ENCODE measurements around the gene ZNF213.
"Not testable (repeated sequence)": the region's sequence is repeated elsewhere in the genome, so short reads cannot be mapped to it uniquely, and the experiment has no call there.

The ZNF213 gene

DNA sequence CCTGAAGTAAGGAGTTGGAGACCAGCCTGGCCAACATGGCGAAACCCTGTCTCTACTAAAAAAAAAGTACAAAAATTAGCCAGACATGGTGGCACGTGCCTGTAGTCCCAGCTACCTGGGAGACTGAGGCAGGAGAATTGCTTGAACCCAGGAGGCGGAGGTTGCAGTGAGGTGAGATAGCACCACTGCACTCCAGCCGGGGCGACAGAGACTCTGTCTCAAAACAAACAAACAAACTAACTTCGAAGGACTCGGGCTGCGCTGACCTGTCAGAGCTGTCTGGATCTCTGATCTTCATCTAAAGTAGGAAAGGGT is 47.4 kb downstream of the ZNF213 start:
- H3K36me3 ChIP-seq (replicated peaks in 1 of 2; ENCODE audit: control insufficient read depth in 2 of 2, insufficient read depth in 2 of 2, low read length in 2 of 2); H3K14ac ChIP-seq (ENCODE audit: low read length); H2BK120ac ChIP-seq (ENCODE audit: low read depth, low read length); H4K8ac ChIP-seq (ENCODE audit: low read depth, low read length); DNase-seq (ENCODE audit: low spot score); H3K23ac ChIP-seq (ENCODE audit: low read depth, low read length, poor library complexity); H3K79me1 ChIP-seq (ENCODE audit: low read depth, low read length); H2BK12ac ChIP-seq (ENCODE audit: low read length); H2BK15ac ChIP-seq (ENCODE audit: low read length); H3K4me1 ChIP-seq (ENCODE audit: control insufficient read depth in 2 of 2, insufficient read depth in 1 of 2, low read depth in 1 of 2, low read length in 2 of 2); H3K4ac ChIP-seq (ENCODE audit: low read length); H2BK5ac ChIP-seq (ENCODE audit: low read length); H4K91ac ChIP-seq (ENCODE audit: low read depth, low read length, poor library complexity); H3K18ac ChIP-seq (ENCODE audit: low read length); H3K9ac ChIP-seq (ENCODE audit: low read depth, low read length, poor library complexity); H2AK5ac ChIP-seq (ENCODE audit: low read depth, low read length); H3K27ac ChIP-seq (replicated peaks; ENCODE audit: low read length); H3K9me3 ChIP-seq (replicated peaks in 1 of 2; ENCODE audit: control insufficient read depth in 2 of 2, insufficient read depth in 1 of 2, low read depth in 1 of 2, low read length in 2 of 2): not testable (repeated sequence)
- Histone ChIP-seq H2AFZ (ENCODE audit: low read length) (peak overlapping the region; percentile 95), H3K27me3 (ENCODE audit: control insufficient read depth in 3 of 3, insufficient read depth in 3 of 3, low read depth in 1 of 3, low read length in 3 of 3) (peaks cover 15 to 60% (median 58%) of the 10 kb centered on the region in 3 experiments), H3K4me2 (ENCODE audit: insufficient read depth, low read length, poor library complexity, severe bottlenecking) (peak overlapping the region; percentile 85), H3K4me3 (ENCODE audit: low read length in 2 of 2) (peak overlapping the region in 1 of 2 donors; percentile 63)
- WGBS, 2 donors (ENCODE audit: extremely low coverage in 2 of 2, insufficient read length in 2 of 2, insufficient replicate concordance in 1 of 2), result no CpG with 5 or more reads among the region's 8 CpGs

DNA sequence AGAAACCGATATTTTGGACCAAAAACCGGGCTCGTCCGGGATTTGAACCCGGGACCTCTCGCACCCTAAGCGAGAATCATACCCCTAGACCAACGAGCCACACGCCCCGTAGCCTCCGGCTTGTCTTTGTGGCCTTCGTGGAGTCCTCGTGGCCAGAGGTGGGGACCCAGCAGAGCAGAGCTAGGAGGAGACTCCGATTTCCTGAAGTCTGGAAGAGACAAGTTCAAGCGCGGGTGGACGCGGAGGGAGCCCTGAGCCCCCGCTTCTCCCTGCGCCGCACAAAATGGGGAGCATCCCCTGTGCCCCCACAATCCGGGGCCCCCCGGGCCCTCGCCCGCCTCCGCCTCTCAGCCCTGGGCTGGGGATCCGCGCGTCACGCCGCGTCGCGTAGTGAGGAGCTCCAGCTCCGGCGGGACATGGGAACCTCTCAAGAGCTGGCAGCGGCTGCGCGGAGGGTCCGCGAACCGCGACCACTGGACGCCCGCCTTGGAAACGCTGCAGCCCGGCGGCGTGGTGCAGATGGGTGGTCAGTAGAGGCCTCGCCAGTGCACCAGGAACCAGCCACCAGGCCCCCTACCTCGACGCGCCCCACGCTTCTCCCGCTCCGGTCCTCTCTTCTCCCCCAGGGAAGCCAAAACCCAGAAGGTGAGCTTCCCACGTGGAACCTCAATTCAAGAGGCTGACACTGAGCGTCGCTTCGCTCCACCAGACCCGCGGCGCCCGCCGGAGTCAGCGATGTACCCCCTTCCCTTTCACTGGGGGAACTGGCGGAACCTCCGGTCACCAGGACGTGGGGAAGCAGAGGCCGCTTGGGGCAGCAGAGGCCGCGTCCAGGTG is 48.0 kb downstream of the ZNF213 start:
- Histone ChIP-seq H2BK5ac (ENCODE audit: low read length) (no peak overlapping the region), H3K27ac (replicated peaks; ENCODE audit: low read length) (no peak overlapping the region), H4K91ac (ENCODE audit: low read depth, low read length, poor library complexity) (no peak overlapping the region), H2BK12ac (ENCODE audit: low read length) (no peak overlapping the region), H2BK120ac (ENCODE audit: low read depth, low read length) (no peak overlapping the region), H3K9me3 (replicated peaks in 1 of 2; ENCODE audit: control insufficient read depth in 2 of 2, insufficient read depth in 1 of 2, low read depth in 1 of 2, low read length in 2 of 2) (peaks cover 0 to 2% of the 10 kb centered on the region in 2 donors), H3K18ac (ENCODE audit: low read length) (peak overlapping the region; percentile 93), H3K36me3 (replicated peaks in 1 of 2; ENCODE audit: control insufficient read depth in 2 of 2, insufficient read depth in 2 of 2, low read length in 2 of 2) (no peaks in the 10 kb centered on the region), H3K27me3 (ENCODE audit: control insufficient read depth in 3 of 3, insufficient read depth in 3 of 3, low read depth in 1 of 3, low read length in 3 of 3) (peaks cover 15 to 60% (median 55%) of the 10 kb centered on the region in 3 experiments), H2AK5ac (ENCODE audit: low read depth, low read length) (peak overlapping the region; percentile 34), H2BK15ac (ENCODE audit: low read length) (no peak overlapping the region), H3K23ac (ENCODE audit: low read depth, low read length, poor library complexity) (peak overlapping the region; percentile 80), H3K4me1 (ENCODE audit: control insufficient read depth in 2 of 2, insufficient read depth in 1 of 2, low read depth in 1 of 2, low read length in 2 of 2) (peaks cover 0 to 7% of the 10 kb centered on the region in 2 donors), H3K79me1 (ENCODE audit: low read depth, low read length) (no peaks in the 10 kb centered on the region), H3K9ac (ENCODE audit: low read depth, low read length, poor library complexity) (peak overlapping the region; percentile 80), H4K8ac (ENCODE audit: low read depth, low read length) (no peak overlapping the region), H3K4me3 (ENCODE audit: low read length in 2 of 2) (peak overlapping the region; percentile 63 to 83), H3K4ac (ENCODE audit: low read length) (no peak overlapping the region), H3K4me2 (ENCODE audit: insufficient read depth, low read length, poor library complexity, severe bottlenecking) (peak overlapping the region; percentile 85), H2AFZ (ENCODE audit: low read length) (peak overlapping the region; percentile 95), H3K14ac (ENCODE audit: low read length) (no peak overlapping the region)
- DNase-seq (ENCODE audit: low spot score), result no peak
- no CpG with 5 or more reads among the region's 72 CpGs for WGBS, 2 donors (ENCODE audit: extremely low coverage in 2 of 2, insufficient read length in 2 of 2, insufficient replicate concordance in 1 of 2)

DNA sequence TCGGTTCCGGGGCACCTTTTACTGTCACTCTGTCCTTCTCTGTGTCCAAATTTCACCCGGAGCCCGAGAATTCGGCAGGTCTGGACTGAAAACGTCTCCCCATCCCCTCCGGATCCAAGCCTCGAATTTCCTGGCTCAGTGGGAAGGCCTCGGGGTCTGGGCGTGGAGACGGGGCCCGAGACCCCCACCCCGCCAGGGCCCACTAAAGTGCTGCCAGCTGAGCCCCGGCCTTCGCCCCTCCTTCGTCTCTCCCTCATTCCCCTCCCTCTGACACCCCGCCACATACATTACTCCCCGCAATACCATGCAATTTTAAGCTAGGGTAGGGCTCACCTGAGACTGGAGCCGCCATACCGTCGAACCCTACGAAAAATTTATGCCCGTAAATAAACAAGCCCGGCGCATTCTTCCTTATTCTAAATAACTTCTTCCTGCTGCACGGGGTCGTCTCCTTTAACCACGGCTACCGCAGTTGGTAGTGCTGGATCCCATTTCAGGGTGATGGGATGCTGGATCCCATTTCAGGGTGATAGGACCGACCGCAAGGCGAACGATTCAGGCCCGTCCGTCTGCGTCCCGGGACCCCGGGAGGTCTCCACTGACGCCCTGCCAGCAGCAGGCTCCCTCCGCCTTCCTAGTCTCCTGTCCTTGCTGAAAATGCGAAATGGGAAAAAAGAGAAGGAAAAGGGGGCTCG is 48.8 kb downstream of the ZNF213 start:
- Histone ChIP-seq H3K4me1 (ENCODE audit: control insufficient read depth in 2 of 2, insufficient read depth in 1 of 2, low read depth in 1 of 2, low read length in 2 of 2) (peaks cover 0 to 7% of the 10 kb centered on the region in 2 donors), H3K4ac (ENCODE audit: low read length) (no peak overlapping the region), H3K9me3 (replicated peaks in 1 of 2; ENCODE audit: control insufficient read depth in 2 of 2, insufficient read depth in 1 of 2, low read depth in 1 of 2, low read length in 2 of 2) (peaks cover 0 to 2% of the 10 kb centered on the region in 2 donors), H3K27ac (replicated peaks; ENCODE audit: low read length) (no peak overlapping the region), H3K4me2 (ENCODE audit: insufficient read depth, low read length, poor library complexity, severe bottlenecking) (peak overlapping the region; percentile 85), H3K9ac (ENCODE audit: low read depth, low read length, poor library complexity) (peak overlapping the region; percentile 80), H2BK12ac (ENCODE audit: low read length) (no peak overlapping the region), H3K79me1 (ENCODE audit: low read depth, low read length) (no peaks in the 10 kb centered on the region), H3K23ac (ENCODE audit: low read depth, low read length, poor library complexity) (peak overlapping the region; percentile 80), H3K27me3 (ENCODE audit: control insufficient read depth in 3 of 3, insufficient read depth in 3 of 3, low read depth in 1 of 3, low read length in 3 of 3) (peaks cover 15 to 57% (median 50%) of the 10 kb centered on the region in 3 experiments), H2BK5ac (ENCODE audit: low read length) (no peak overlapping the region), H2AFZ (ENCODE audit: low read length) (peak overlapping the region; percentile 95), H3K36me3 (replicated peaks in 1 of 2; ENCODE audit: control insufficient read depth in 2 of 2, insufficient read depth in 2 of 2, low read length in 2 of 2) (no peaks in the 10 kb centered on the region), H2BK120ac (ENCODE audit: low read depth, low read length) (no peak overlapping the region), H4K8ac (ENCODE audit: low read depth, low read length) (no peak overlapping the region), H2AK5ac (ENCODE audit: low read depth, low read length) (no peak overlapping the region), H2BK15ac (ENCODE audit: low read length) (no peak overlapping the region), H3K4me3 (ENCODE audit: low read length in 2 of 2) (peak overlapping the region; percentile 63 to 83), H4K91ac (ENCODE audit: low read depth, low read length, poor library complexity) (no peak overlapping the region), H3K14ac (ENCODE audit: low read length) (peak overlapping the region; percentile 32), H3K18ac (ENCODE audit: low read length) (no peak overlapping the region)
- WGBS, 2 donors (ENCODE audit: extremely low coverage in 2 of 2, insufficient read length in 2 of 2, insufficient replicate concordance in 1 of 2), result no CpG with 5 or more reads among the region's 42 CpGs
- no peak for DNase-seq (ENCODE audit: low spot score)
